NCI-H748 treated with DMSO at 0.1 percent for 48 hours (cell line): Measurements from ENCODE around the gene BCAM.
"Not testable (repeated sequence)": the region's sequence is repeated elsewhere in the genome, so short reads cannot be mapped to it uniquely, and the experiment has no call there.

ENCODE experiments used
- DNase-seq: peaks from one replicate; lab custom pipeline; 2025; lab: John Stamatoyannopoulos, UW

Gene BCAM

DNA sequence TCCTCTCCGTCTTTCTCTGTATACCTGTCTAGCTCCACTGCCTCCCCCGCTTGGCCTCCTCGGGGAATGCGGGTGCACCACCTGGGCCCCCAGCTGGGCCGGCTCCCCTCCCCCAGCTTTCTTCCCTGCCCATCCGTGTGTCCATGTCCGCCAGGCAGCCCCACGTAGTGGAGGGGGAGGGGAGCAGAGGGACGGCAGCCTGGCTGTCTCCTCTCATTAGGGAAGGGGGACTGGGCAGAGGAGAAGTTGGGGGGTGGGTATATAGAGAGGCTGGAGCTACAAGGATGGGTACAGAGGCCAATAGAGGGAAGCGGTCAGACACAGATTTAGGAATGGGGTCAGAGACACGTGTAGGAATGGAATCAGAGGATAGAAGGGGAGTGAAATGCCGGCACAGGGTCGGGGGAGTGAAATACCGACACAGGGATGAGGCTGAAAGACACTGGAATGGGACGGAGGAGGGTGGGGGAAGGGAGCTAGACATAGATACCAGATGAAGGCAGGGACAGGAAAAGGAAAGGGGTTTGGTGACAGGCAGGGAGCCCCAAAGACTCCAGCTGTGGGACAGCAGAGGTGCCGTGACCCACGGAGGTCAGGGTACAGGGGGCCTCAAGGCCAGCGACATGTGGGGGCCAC is 40.0 kb downstream of the BCAM start:
- DNase-seq, result no peak

DNA sequence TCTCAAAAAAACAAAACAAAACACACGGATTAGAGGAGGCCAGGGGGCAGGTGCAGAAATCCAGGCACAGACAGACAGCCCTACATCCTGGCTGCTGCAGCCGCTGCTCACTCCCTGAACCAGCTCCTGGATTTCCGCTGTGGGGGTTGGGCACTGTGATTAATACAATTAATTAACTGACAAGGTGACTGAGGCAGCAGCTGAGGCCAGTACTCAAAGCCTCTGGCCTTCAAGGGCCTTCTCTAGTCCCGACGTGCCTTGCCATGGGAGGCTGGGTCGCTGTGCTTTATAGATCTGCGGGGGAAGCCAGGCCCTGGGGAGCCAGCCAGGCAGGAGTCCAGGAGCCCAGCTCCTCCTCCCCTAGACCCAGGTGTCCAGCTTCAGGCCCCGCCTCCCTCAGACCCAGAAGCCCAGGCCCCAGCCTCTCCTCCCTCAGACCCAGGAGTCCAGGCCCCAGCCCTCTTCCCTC is 41.8 kb downstream of the BCAM start:
- no peak for DNase-seq

DNA sequence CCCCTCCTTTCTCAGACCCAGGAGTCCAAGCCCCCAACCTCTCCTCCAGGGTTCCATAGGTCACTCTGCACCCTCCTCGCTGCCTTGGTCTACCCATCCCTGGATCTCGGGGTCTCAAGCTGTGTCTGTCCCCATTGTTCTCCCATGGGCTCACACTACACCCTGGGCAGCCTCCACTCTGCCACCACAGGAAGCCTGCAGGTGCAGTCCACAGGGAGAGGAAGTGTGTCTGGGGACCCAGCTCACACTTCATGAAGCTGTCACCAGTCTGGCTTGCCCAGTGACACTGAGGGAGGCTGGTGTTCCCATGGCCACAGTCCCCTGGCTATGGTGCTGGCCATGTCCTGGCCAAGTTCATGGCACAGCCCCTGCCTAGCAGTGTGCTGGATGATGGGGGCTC is 42.5 kb downstream of the BCAM start:
- DNase-seq, result no peak

DNA sequence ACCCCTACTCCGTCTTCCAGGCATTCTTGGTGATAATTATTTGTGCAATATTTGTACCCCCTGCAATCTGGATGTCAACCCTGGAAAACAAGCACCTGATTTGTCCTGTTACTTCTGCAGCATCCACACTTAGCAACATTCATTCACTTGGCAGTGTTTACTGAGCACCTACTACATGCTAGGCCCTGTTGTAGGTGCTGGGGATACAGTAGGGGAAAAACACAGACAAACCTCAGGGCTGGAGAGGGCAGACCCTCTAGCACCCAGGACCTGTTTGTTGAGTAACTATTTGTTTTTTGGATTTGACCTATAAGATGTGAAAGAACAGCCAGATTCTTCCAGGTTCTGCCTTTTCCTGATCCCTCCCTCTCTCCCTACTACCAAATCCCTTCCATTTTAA is 46.7 kb downstream of the BCAM start:
- no peak for DNase-seq

DNA sequence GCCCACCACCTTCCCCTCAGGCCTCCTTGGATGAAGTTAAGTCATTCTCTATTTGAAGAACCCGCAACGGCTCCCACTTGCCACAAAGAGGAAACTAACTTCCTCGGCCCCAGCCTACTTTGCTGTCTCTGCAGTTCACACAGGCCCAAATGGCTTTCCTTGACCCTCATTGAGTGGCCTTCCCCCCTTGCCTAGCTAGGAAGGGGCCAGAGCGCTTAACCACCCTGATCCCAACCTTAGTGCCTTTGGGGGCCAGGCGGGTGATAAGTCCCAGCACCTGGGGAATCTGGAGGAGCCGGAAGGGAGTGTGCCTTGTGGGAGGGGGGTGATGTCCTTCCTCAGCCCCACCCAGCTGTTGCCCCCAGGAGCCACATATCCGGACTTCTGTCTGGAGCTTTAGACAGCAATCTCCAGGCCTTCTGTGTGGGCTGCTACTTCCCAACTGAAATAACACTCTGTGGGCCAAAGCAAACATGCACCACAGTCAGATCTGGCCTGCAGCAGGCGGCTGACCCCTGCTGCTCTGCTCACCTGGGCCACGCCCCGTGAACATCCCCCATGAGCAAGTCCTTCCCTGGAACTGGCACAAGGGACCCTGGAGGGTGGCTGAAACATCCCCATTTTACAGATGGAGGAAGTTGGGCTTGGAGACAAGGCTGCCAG is 47.6 kb downstream of the BCAM start:
- no peak for DNase-seq

DNA sequence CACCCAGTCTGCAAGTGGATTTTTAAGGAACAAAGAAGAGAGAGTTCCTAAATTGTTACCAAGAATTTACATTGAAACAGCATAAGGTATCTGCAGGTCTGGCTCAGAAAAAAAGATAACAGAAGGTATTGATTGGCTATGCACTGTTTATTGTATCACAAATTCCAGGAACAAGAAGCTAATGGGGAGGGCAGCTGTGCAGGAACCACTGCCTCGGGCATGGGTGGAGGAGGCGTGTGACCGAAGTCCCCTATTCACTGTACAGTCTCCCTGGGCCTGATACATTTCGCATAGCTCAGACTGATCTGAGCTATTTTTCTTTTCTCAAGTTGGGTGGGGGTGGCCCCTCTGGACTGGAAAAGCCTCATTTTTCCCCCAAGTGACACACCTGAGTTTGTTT is 48.9 kb downstream of the BCAM start:
- DNase-seq, result no peak

DNA sequence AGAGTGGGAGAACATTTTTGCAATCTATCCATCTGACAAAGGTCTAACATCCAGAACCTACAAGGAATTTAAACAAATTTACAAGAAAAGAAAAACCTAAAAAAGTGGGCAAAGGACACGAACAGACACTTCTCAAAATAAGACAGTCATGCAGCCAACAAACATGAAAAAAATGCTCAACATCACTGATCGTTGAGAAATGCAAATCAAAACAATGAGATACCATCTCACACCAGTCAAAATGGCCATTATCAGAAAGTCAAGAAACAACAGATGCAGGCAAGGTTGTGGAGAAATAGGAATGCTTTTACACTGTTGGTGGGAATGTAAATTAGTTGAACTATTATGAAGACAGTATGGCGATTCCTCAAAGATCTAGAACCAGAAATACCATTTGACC is 52.7 kb downstream of the BCAM start:
- not testable (repeated sequence) for DNase-seq

DNA sequence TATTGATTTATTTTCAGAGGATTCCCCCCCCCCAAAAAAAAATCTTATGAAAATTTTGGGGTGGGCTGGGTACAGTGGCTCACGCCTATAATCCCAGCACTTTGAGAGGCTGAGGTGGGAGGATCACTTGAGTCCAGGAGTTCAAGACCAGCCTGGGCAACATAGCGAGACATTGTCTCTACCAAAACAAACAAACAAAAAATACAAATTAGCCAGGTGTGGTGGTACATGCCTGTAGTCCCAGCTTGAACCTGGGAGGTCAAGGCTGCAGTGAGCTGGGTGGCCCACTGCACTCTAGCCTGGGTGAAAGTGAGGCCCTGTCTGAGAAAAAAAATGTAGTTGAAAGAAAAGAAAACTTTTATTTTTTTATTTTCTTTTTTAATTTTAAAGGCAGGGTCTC is 55.1 kb downstream of the BCAM start:
- DNase-seq, result no peak

DNA sequence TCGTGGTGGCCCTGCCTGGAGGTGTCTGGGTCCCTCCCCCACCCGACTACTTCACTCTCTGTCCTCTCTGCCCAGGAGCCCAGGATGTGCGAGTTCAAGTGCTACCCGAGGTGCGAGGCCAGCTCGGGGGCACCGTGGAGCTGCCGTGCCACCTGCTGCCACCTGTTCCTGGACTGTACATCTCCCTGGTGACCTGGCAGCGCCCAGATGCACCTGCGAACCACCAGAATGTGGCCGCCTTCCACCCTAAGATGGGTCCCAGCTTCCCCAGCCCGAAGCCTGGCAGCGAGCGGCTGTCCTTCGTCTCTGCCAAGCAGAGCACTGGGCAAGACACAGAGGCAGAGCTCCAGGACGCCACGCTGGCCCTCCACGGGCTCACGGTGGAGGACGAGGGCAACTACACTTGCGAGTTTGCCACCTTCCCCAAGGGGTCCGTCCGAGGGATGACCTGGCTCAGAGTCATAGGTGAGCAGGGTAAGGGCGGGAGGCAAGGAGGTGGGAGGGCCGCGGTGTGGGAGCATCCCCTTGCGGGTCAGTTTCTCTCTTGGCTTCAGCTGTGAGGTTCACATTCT is 56.4 kb downstream of the BCAM start:
- no peak for DNase-seq

DNA sequence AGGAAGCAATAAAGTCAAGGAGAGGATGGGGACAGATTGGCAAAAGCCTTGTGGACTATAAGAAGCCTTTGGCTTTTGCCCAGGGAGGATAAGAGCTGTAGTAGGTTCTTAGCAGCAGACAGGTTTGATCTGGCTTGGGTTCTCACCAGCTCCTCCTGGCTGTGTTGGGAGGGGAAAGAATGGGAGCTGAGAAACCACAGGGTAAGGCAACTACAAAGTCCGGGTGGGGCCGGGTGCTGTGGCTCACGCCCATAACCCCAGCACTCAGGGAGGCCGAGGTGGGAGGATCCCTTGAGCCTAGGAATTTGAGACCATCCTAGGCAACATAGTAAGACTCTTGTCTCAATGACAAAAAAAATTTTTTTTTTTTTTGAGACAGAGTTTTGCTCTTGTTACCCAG is 57.8 kb downstream of the BCAM start:
- no peak for DNase-seq

DNA sequence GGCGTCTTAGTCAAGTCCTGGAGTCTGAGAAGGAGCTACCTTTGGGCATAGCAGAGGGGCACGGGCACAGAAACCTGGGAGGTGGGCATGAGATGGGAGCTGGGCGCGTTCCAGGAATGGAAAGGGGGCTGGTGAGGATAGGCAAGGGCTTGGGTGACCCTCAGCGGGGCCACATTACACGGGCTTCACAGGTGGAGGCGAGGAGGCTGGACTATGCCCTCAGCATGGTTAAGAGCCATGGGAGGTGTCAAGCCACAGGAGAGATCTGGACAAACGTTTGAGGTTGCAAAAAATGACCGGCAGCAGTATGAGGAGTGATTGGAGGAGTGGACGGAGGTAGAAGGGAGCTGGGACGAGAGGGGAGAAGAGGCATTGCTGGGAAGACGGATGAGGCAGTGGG is 58.7 kb downstream of the BCAM start:
- DNase-seq, result no peak

DNA sequence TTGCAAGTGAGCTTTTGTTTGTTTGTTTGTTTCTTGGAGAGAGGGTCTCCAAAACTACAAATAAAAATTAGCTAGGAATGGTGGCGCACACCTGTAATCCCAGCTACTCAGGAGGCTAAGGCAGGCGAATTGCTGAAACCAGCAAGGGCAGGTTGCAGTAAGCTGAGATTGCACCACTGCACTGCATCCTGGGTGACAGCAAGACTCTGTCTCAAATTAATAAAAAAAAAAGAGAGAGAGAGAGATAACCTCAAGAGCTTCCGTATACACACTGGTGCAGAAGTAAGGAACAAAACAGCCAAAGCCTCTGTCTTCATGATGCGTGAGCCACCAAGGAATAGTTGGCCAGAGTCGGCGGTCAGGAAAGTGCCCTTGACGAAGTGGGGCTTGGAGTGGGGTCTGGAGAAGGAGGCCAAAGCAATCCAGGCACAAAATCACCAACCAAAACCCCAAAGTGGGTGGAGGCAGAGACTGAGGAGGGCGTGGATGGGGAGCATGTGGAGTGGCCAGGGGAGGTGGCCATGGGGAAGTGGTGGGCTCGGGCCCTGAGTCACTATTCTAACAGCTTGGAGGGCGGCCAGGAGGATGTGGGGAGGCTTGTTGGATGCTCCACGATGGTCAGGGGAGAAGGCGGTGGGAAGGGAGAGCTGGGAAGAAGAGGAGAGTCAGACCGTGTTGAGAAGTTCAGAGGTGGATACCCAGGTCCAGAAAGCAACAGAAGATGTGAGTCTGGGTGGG is 61.0 kb downstream of the BCAM start:
- no peak for DNase-seq
